ENCODE results near the gene RRAS2. TPM values are rescaled to one million over a fixed set of nuclear protein-coding genes. Genes with fewer than 3 reads are reported as not detected.
A peak's percentile ranks its signal among the peaks of the same experiment; 100 is the strongest.

Gene RRAS2
- total RNA-seq, 1 experiment from 2014 or later = 158 TPM

- DNase-seq = no peak
- H2AFZ ChIP-seq (ENCODE audit: low read length) = no peak overlapping the region
- no peaks in the 10 kb centered on the region for H3K9me3 ChIP-seq (ENCODE audit: control insufficient read depth, low read depth, low read length)
- H3K56ac ChIP-seq (ENCODE audit: insufficient read length, low read depth, low read length) = no peak overlapping the region
- no peak overlapping the region for H3K4me2 ChIP-seq (ENCODE audit: insufficient read depth, insufficient read length, low read length)
- peaks cover 2% of the 10 kb centered on the region; the same call in 1 of the 2 replicates for H3K79me2 ChIP-seq (ENCODE audit: insufficient read depth, low read length)
- no peak overlapping the region for H2BK12ac ChIP-seq (ENCODE audit: insufficient read length, low read depth, low read length)
- no peak overlapping the region for H3T11ph ChIP-seq (ENCODE audit: low read length)
- no peak overlapping the region for H3K18ac ChIP-seq (ENCODE audit: insufficient read length, low read depth, low read length)
- no peak overlapping the region for H3K9ac ChIP-seq (ENCODE audit: extremely low read depth, insufficient read length, low read length)
- no peak overlapping the region for H2BK5ac ChIP-seq (ENCODE audit: insufficient read length, low read length)
- no peak overlapping the region for H2BK120ac ChIP-seq (ENCODE audit: low read depth, low read length, poor library complexity, severe bottlenecking)
- no peaks in the 10 kb centered on the region for H3K27me3 Mint-ChIP-seq (ENCODE audit: low read depth)
- H3K27ac ChIP-seq (ENCODE audit: insufficient read length, low read depth, low read length) = no peak overlapping the region
- no peak overlapping the region for H3K4ac ChIP-seq (ENCODE audit: low read depth, low read length)
- no peak overlapping the region for H2BK20ac ChIP-seq (ENCODE audit: low read depth, low read length, poor library complexity, severe bottlenecking)
- H3K4me1 Mint-ChIP-seq = peaks cover 0 to 3% of the 10 kb centered on the region in 2 experiments; a peak in 1 of 4 replicates
- H3K23ac ChIP-seq (ENCODE audit: insufficient read length, low read depth, low read length) = no peak overlapping the region
- no peak overlapping the region for H4K91ac ChIP-seq (ENCODE audit: insufficient read length, low read depth, low read length)
- no peaks in the 10 kb centered on the region for H3K9me3 Mint-ChIP-seq
- H3K36me3 Mint-ChIP-seq (ENCODE audit: insufficient read depth in 1 of 3, low read depth in 3 of 3) = peaks cover 25 to 66% (median 65%) of the 10 kb centered on the region in 3 experiments; a peak in 6 of 7 replicates
- H3K79me1 ChIP-seq (ENCODE audit: insufficient read depth, low read depth, low read length, poor library complexity, severe bottlenecking) = no peaks in the 10 kb centered on the region
- peak overlapping the region in 1 of 3 experiments; percentile 32; a peak in 1 of 7 replicates for H3K27ac Mint-ChIP-seq
- H3K4me3 Mint-ChIP-seq = no peak overlapping the region
- H3K14ac ChIP-seq (ENCODE audit: insufficient read depth, low read length) = no peak overlapping the region
- no CpG with 5 or more reads among the region's 3 CpGs for WGBS (ENCODE audit: extremely low coverage, insufficient read length, low lambda C conversion rate)
- no peak overlapping the region for H2BK15ac ChIP-seq (ENCODE audit: low read depth, low read length)
- no peaks in the 10 kb centered on the region for H4K20me1 ChIP-seq (ENCODE audit: control insufficient read depth, insufficient read depth, insufficient read length)
- H4K8ac ChIP-seq (replicated peaks; ENCODE audit: insufficient read length, low read depth, low read length) = no peak overlapping the region
- TF ChIP-seq CTCF (conservative IDR thresholded peaks at IDR 0.05) = peak; percentile 39; the same call in 1 of the 3 replicates
- no peaks in the 10 kb centered on the region for H3K27me3 ChIP-seq (ENCODE audit: insufficient read depth, low read length)
- H2AK5ac ChIP-seq (ENCODE audit: insufficient read length, low read length) = no peak overlapping the region
- no peaks in the 10 kb centered on the region for H3K4me1 ChIP-seq (ENCODE audit: insufficient read depth, low read length)
- H4K5ac ChIP-seq (ENCODE audit: insufficient read length, low read depth, low read length) = no peak overlapping the region
- H3K23me2 ChIP-seq (ENCODE audit: insufficient read length, low read depth, low read length, poor library complexity, severe bottlenecking) = no peaks in the 10 kb centered on the region
Measured at GRCh38 chr11:14290422-14290821, 68.6 kb downstream of the RRAS2 start.

Measured in H9 (cell line).